SJSA1 (cell line): ENCODE results near the gene TLCD5. TPM values are rescaled to one million over a fixed set of nuclear protein-coding genes. Genes with fewer than 3 reads are reported as not detected.

Experiments used
- DNase-seq, 2 experiments: peaks; one replicate each; pipeline ENCODE4 v3.0.0-alpha.2; 2015 to 2020; ENCODE audit warnings: low spot score in 2 of 2, low read depth in 1 of 2
- H3K27ac ChIP-seq: fragments of 250-450 bp; sonication (Bioruptor Pico); 2 replicates; pipeline ENCODE4 v1.5.1; 2020; ENCODE audit warnings: mild to moderate bottlenecking, moderate library complexity
- H3K27me3 ChIP-seq: fragments of 250-450 bp; sonication (Bioruptor Pico); replicated peaks from 2 replicates; pipeline ENCODE4 v1.5.1; 2020; ENCODE audit warnings: mild to moderate bottlenecking, moderate library complexity
- H3K36me3 ChIP-seq: fragments of 250-450 bp; sonication (Bioruptor Pico); 2 replicates; pipeline ENCODE4 v1.5.1; 2020; ENCODE audit warnings: mild to moderate bottlenecking
- H3K4me1 ChIP-seq: fragments of 250-450 bp; sonication (Bioruptor Pico); replicated peaks from 2 replicates; pipeline ENCODE4 v1.6.1; 2021; ENCODE audit warnings: mild to moderate bottlenecking
- H3K4me3 ChIP-seq: fragments of 250-450 bp; sonication (Bioruptor Pico); 2 replicates; pipeline ENCODE4 v1.5.1; 2020; ENCODE audit warnings: mild to moderate bottlenecking
- H3K9me3 ChIP-seq: fragments of 250-450 bp; sonication (Bioruptor Pico); replicated peaks from 2 replicates; pipeline ENCODE4 v1.5.1; 2020; ENCODE audit warnings: mild to moderate bottlenecking
- total RNA-seq: library from RNA; depleted of rRNA; stranded (reverse); fragments of >200 nt; shearing (Covaris generic); gene quantifications from 2 replicates; pipeline ENCODE4 v1.2.3, GENCODE V29; 2014

Gene TLCD5
- total RNA-seq, 1 experiment from 2014 or later, result 4.6 TPM

DNA sequence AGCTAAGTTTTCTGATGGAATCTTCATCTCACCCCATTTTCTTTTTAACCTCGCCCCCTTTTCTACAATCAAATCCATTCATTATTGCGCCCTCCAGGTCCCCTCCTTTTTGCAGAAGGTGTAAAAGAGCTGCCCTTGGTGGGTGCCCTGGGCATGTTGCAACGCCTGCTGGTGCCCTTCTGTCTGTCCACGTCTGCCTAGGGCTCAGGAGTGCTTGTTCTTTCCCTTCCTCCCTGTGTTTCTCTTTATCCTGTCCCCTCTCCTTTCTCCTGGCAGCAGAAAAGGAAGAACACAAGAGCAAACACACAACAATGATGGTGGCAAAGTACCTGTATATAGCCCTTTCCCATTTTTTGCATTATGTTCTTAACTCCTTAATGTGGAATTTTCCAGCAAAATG is 6.2 kb upstream of the TLCD5 start:
- Histone ChIP-seq H3K27ac (no peak overlapping the region), H3K9me3 (no peaks in the 10 kb centered on the region), H3K36me3 (no peaks in the 10 kb centered on the region), H3K4me1 (no peaks in the 10 kb centered on the region), H3K27me3 (no peaks in the 10 kb centered on the region), H3K4me3 (no peak overlapping the region)
- DNase-seq, result no peak

DNA sequence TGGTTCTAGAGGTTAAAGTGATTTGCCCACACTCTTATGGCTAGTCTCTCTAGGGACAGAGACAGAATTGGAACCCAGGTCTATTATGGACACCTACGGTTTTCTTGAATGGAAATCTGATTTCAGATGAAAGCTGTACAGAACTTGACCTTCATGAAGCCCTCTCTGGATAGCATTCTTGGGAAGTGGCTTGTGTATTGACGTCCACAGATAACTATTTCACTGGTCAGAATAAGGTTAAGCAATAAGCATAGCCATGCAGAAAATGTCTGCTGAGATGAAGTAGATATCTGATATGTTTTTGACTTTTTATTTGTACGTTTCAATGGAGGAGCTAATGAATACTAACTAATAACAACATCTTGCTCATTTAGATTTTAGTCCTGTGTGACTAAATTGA is 1.1 kb downstream of the TLCD5 start:
- H3K9me3 ChIP-seq, result no peaks in the 10 kb centered on the region
- H3K27ac ChIP-seq, result peak overlapping the region; percentile 80; the same call in 1 of the 2 replicates
- H3K4me3 ChIP-seq, result peak overlapping the region; percentile 83; the same call in 1 of the 2 replicates
- no peak for DNase-seq
- peaks cover 30% of the 10 kb centered on the region for H3K4me1 ChIP-seq
- no peaks in the 10 kb centered on the region for H3K27me3 ChIP-seq
- peaks cover 10% of the 10 kb centered on the region for H3K36me3 ChIP-seq

DNA sequence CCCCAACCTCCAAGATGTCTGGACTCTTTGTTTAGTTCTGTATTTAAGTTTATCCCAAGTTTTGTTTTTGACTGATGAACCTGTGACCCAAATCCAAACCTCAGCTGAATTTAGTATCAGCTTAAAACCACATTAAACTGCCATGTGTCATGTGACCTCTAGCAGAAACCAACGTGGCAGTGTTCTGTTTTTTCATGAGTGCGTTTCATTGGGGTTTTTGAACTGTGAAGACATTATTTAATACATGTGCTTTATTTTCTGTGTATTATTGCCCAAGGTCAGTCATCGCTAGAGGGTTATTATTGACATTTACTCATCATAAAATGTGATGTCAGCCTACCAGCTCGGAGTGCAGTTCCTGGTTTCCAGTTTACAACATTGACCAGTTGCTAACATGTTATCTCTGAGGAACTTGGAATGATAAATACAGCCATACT is 1.8 kb downstream of the TLCD5 start:
- Histone ChIP-seq H3K9me3 (no peaks in the 10 kb centered on the region), H3K27me3 (no peaks in the 10 kb centered on the region), H3K36me3 (peaks cover 10% of the 10 kb centered on the region), H3K27ac (no peak overlapping the region), H3K4me1 (peaks cover 36% of the 10 kb centered on the region), H3K4me3 (no peak overlapping the region)
- DNase-seq, result no peak

DNA sequence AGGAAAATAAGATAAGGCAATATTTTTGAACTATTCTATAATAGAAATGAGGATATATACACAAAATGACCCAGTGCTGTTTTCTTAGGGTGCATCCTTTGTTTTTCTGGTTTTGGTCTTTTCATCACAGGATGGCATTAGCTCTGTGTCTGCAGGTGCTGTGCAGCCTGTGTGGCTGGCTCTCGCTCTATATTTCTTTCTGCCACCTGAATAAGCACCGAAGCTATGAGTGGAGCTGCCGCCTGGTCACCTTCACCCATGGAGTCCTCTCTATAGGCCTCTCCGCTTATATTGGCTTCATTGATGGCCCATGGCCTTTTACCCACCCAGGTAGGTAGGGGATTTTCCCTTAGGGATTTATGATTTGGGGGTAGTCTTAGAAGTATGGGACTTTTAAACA is 2.2 kb downstream of the TLCD5 start:
- Histone ChIP-seq H3K36me3 (peaks cover 10% of the 10 kb centered on the region), H3K27me3 (no peaks in the 10 kb centered on the region), H3K27ac (no peak overlapping the region), H3K4me1 (peaks cover 41% of the 10 kb centered on the region), H3K4me3 (no peak overlapping the region), H3K9me3 (no peaks in the 10 kb centered on the region)
- no peak for DNase-seq

DNA sequence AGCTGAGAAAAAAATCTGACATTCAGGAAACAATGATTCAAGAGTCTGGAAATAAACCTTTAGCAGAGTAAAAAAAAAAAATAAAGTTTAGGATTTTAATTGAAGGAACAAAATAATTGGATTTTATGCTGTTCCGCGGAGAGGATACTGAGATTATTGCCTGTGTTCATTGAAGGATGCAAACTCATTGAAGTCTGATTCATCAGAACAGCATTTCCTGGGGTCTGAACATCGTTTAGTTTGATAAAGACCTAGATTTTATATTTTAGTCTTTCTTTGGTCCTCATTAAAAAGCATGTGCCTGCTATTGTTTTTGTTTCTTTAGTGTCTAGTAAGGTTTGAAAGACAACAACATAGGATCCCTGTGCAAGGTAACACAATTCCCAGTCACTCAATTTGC is 4.5 kb downstream of the TLCD5 start:
- Histone ChIP-seq H3K27ac (peak overlapping the region; percentile 57), H3K4me1 (peaks cover 48% of the 10 kb centered on the region), H3K27me3 (no peaks in the 10 kb centered on the region), H3K4me3 (no peak overlapping the region), H3K9me3 (no peaks in the 10 kb centered on the region), H3K36me3 (peaks cover 10% of the 10 kb centered on the region)
- no peak for DNase-seq

DNA sequence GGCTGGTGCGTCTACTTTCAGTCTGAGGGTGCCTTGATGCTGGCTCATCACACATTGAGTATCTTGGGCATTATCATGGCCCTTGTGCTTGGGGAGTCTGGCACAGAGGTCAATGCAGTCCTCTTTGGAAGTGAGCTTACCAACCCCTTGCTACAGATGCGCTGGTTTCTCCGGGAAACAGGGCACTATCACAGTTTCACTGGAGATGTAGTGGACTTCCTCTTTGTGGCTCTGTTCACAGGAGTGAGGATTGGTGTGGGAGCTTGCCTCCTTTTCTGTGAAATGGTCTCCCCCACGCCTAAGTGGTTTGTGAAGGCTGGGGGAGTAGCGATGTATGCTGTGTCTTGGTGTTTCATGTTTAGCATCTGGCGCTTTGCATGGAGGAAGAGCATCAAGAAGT is 4.9 kb downstream of the TLCD5 start:
- peak overlapping the region; percentile 57; the same call in 1 of the 2 replicates for H3K27ac ChIP-seq
- no peaks in the 10 kb centered on the region for H3K9me3 ChIP-seq
- no peak overlapping the region for H3K4me3 ChIP-seq
- H3K27me3 ChIP-seq, result no peaks in the 10 kb centered on the region
- H3K4me1 ChIP-seq, result peaks cover 48% of the 10 kb centered on the region
- DNase-seq, result no peak
- peaks cover 10% of the 10 kb centered on the region for H3K36me3 ChIP-seq

DNA sequence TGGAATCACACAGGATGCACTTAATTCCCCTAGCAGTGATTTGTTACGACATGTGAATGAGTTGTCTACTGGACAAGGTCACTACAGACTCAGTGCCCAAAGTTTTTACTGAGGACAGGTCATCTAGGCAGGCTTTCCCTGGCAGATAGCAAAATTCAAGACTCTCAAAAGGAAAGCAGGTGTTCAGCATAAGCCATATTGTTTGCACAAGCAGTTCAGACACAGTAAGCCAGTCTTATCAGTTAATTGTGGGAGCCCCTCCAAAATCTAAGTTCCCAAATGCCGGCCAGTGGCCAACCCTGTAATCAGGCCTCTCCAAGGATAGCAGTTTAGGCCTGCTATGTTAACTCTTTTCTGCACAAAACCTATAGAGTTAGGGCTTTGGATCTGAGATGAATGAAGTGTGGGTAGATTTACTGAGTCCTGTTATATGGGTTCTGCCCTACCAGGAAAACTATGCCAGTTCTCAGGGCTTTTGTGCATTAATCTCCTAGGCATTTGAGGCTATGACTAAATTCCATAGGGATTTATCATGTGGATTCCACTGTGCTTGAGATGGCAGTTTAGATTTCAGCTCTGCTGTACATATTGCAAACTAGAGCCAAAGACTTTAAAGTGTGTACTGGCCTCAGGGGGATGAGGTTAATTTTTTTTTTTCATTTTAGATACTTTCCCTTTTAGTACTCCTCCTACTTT is 6.3 kb downstream of the TLCD5 start:
- DNase-seq, result peak in 1 of 2 experiments; percentile 61
- Histone ChIP-seq H3K4me1 (peaks cover 44% of the 10 kb centered on the region), H3K4me3 (no peak overlapping the region), H3K36me3 (peaks cover 13% of the 10 kb centered on the region), H3K27ac (peak overlapping the region; percentile 90), H3K27me3 (no peaks in the 10 kb centered on the region), H3K9me3 (no peaks in the 10 kb centered on the region)

DNA sequence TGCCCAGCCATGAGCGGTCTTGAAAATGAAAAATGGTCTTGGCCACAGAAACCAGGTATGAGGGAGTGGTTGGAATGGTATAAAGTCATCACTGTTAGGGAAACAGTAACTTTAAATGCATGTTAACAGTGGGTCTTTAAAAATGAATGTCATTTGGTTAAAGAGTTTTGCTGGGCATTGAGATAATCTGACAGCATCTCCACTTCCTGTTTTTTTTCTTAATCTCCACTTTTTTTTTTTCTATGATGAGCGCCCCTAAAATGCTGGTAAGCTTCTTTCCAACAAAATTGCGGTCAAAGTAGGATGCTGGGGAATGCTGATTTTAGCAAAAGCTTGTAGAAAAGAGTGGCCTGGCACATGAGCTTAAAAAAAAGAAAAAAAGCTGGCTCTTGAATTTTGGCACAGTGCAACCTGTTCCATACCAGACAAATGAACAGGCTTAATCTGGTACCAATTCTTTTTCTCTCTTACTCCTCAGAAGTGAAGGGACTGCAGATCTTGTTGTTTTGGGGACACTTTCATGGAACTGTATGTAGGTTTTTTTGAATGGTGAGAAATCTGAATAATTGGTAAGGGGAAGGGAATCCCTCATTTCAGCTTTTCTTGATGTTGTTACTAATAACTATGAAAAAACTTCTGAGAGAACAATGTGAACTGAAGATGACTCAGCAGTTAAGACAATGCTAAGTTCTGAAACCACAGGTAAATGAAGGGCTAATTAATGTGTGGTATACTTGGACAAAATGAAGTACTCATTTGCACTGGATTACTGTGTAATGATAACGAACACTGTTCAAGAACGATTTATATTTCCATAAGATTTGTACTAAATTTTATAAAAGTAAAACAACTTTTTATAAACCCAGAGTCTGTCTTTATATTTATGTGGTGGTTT is 8.0 kb downstream of the TLCD5 start:
- DNase-seq, result no peak
- Histone ChIP-seq H3K9me3 (no peaks in the 10 kb centered on the region), H3K27me3 (no peaks in the 10 kb centered on the region), H3K4me1 (peaks cover 40% of the 10 kb centered on the region), H3K36me3 (peaks cover 15% of the 10 kb centered on the region), H3K27ac (no peak overlapping the region), H3K4me3 (no peak overlapping the region)

DNA sequence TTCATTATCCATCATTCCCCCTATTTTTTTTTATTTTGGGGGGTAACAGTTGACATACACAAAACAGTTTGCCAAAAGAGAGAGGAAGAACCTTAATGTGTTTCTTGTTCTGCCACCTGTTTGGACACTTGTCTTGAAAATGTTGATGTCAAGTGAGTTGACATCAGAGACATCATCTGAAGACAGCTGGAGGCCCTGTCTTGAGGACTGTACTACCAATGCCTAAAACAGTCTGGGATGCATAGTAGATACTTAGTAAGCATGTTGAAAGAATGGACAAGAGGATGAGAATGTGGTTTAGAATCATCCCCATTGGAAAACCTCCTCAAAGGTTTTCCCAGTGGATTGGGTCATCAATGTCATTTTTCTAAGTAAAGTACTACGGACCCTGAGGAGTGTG is 8.7 kb downstream of the TLCD5 start:
- Histone ChIP-seq H3K27me3 (no peaks in the 10 kb centered on the region), H3K4me3 (no peak overlapping the region), H3K27ac (no peak overlapping the region), H3K4me1 (peaks cover 40% of the 10 kb centered on the region), H3K9me3 (no peaks in the 10 kb centered on the region), H3K36me3 (peaks cover 15% of the 10 kb centered on the region)
- no peak for DNase-seq

DNA sequence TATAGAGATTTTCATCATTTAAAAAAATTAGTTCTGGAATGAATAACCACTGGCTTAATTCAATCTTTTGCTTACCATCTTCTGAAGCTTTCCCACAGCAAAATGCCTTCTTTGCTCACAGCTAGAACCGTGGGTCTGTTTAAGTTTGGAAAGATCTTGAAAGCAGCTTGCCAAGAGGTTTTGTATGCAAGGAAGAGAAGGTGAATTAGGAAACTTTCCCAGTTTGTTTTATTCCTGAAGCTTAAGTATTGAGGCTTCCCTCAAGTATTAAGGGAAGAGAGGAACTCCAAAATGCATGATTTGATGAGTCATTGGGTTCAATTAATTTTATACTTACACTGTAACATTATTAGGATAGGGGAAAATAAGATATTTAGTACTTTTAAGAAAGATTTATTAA is 9.2 kb downstream of the TLCD5 start:
- DNase-seq, result no peak
- Histone ChIP-seq H3K4me1 (peaks cover 37% of the 10 kb centered on the region), H3K4me3 (no peak overlapping the region), H3K9me3 (no peaks in the 10 kb centered on the region), H3K27ac (no peak overlapping the region), H3K36me3 (peaks cover 15% of the 10 kb centered on the region), H3K27me3 (no peaks in the 10 kb centered on the region)

DNA sequence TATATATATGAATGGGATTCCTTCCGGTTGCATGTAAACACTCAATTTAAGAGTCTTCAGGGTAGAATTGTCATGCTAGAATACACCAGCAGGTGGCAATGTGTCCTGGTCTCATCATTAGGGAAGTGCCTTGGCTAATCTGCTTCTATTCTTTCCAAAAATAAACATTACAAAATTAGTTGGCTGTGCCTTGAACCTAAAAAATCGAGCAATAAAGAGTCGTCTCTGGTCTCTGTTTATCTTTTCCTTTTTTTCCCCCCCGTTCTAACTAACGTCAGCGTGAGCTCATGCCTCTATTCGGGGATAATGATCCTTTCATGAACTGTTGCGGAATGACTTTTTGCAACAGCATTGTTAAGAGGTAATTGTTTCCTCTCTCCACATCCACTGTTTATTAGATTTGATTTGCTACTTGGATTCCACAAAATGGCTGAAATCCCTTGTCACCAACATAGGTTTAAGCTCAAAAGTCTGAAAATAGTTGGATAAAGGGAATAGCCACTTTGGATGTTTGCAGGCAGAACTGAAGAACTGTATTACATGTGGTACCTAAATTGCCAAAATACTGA is 9.9 kb downstream of the TLCD5 start:
- Histone ChIP-seq H3K27me3 (no peaks in the 10 kb centered on the region), H3K4me3 (peak overlapping the region; percentile 95), H3K36me3 (peaks cover 12% of the 10 kb centered on the region), H3K4me1 (peaks cover 33% of the 10 kb centered on the region), H3K9me3 (no peaks in the 10 kb centered on the region), H3K27ac (peak overlapping the region; percentile 83)
- peak; percentile 57 to 79 for DNase-seq

DNA sequence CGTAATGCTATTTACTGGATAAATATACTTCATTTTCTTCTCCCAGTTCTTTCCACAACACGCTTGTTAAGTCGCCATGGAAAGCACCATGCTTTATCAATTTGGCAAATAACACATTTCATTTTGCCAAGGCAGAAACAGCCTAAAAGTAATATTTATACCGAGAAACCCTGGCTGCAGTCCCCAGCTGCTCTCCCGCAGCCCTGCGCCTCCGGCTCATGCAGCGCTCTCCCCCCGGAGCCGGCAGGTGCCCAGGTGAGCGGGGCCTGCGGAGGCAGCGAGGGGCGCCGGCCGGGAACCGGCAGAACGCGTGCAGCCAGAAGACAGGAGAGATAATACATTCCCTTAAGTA is 10.4 kb downstream of the TLCD5 start:
- no peak for DNase-seq
- H3K4me1 ChIP-seq, result peaks cover 31% of the 10 kb centered on the region

DNA sequence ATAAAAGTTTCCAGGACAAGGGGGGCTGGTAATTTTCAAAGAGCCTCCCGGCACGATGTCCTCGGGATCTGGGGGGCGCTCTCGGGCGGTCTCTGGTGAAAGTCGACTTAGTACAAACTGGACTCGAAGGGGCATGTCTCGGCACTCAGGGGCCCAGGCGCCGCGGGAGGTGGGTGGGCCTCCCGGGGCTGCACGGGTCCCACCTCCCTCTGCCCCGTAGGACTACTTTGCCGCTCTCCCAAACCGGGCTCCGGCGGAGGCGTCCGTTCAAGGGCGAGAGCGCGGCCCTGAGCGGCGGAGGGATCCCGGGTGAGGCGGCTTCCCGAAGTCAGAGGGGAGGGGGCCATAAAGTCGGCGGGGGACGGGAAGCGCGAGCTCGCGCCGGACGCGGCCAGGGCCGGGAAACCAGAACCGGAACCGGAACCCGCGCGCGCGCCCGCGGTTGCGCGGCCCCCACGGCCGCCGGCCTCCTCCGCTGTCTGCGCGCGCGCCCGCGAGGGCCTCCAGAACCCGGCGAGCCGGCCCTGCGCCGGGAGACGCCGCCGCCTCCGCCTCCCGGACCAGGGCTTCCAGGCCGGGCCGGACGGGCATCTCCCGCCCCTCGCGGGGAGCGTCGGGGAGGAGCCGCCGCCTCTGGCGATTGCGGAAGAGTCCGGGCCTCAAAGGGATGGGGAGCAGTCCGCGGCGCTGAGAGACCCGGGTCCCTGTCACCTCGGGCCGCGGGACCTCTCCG is 11.0 kb downstream of the TLCD5 start, which contains the start of gene ARHGEF12:
ARHGEF12 (plus strand) TSS at position 506 of the 733 bp plus-strand sequence. CDS start 831 bp downstream, outside the sequence.
- peak; percentile 88 to 91 for DNase-seq
- H3K27ac ChIP-seq, result peak within 1 kb of the TSS; percentile 83
- H3K9me3 ChIP-seq, result no peaks in the 10 kb centered on the region
- peaks cover 5% of the 10 kb centered on the region for H3K36me3 ChIP-seq
- peaks cover 31% of the 10 kb centered on the region for H3K4me1 ChIP-seq
- peak within 1 kb of the TSS; percentile 95 for H3K4me3 ChIP-seq
- H3K27me3 ChIP-seq, result no peaks in the 10 kb centered on the region

More for the DNA sequence above, 10.4 kb downstream of the TLCD5 start:
- peak overlapping the region; percentile 95 for H3K4me3 ChIP-seq
- no peaks in the 10 kb centered on the region for H3K9me3 ChIP-seq
- no peaks in the 10 kb centered on the region for H3K27me3 ChIP-seq
- H3K27ac ChIP-seq, result peak overlapping the region; percentile 83
- peaks cover 7% of the 10 kb centered on the region for H3K36me3 ChIP-seq
